Thoracic aorta (tissue), 2 donors: ENCODE results near the gene VSIG8. TPM values are rescaled to one million over a fixed set of nuclear protein-coding genes. Genes with fewer than 3 reads are reported as not detected.
"Not testable (repeated sequence)": the region's sequence is repeated elsewhere in the genome, so short reads cannot be mapped to it uniquely, and the experiment has no call there.

Experiments
- ATAC-seq: fragments of 150-250 bp; one replicate; pipeline ENCODE4 v1.8.0; 2017; ENCODE audit warnings: low read depth; ENCODE audit not compliant: insufficient number of reproducible peaks, low FRiP score
- DNase-seq: peaks from one replicate; pipeline ENCODE4 v3.0.0-alpha.2; 2020; ENCODE audit warnings: low spot score
- H3K27ac ChIP-seq, 2 donors: fragments of 200-600 bp; sonication (generic); 1 replicate in 1 of 2; 2 replicates in 1 of 2; pipeline ENCODE4 v1.5.1; 2016; ENCODE audit warnings: mild to moderate bottlenecking in 2 of 2, moderate library complexity in 2 of 2
- H3K27me3 ChIP-seq: fragments of 200-600 bp; sonication (generic); replicated peaks from 2 replicates; pipeline ENCODE4 v1.6.0; 2016; ENCODE audit warnings: mild to moderate bottlenecking; ENCODE audit not compliant: insufficient read depth
- H3K36me3 ChIP-seq: fragments of 200-600 bp; sonication (generic); one replicate; pipeline ENCODE4 v1.5.1; 2016
- H3K4me1 ChIP-seq, 2 donors: fragments of 200-600 bp; sonication (generic); 1 replicate in 1 of 2; 2 replicates in 1 of 2; pipeline versions ENCODE4 v1.5.1 to v1.6.0; 2016; ENCODE audit warnings: low read depth in 2 of 2, mild to moderate bottlenecking in 1 of 2; ENCODE audit not compliant: control insufficient read depth in 1 of 2
- H3K4me3 ChIP-seq: fragments of 200-600 bp; sonication (generic); 2 replicates; pipeline ENCODE4 v1.5.1; 2016; ENCODE audit warnings: mild to moderate bottlenecking
- H3K9me3 ChIP-seq: fragments of 200-600 bp; sonication (generic); 2 replicates; pipeline ENCODE4 v1.5.1; 2016
- CTCF ChIP-seq: fragments of 200-600 bp; sonication (generic); IDR thresholded peaks from one replicate; pipeline ENCODE4 v1.5.1; 2019; ENCODE audit warnings: antibody characterized with exemption
- total RNA-seq, 2 donors: library from RNA; depleted of rRNA; stranded (reverse); fragments of >200 nt; gene quantifications; one replicate each; pipeline versions ENCODE4 v1.1.0 to v1.2.3, GENCODE V29; 2016

VSIG8 gene
- total RNA-seq, 2 donors from 2014 or later, result not detected

GRCh38 chr1:159902541-159902940 is 40.1 kb upstream of the VSIG8 start:
- Histone ChIP-seq H3K36me3 (no peaks in the 10 kb centered on the region), H3K4me1 (peaks cover 0 to 22% of the 10 kb centered on the region in 2 donors), H3K9me3 (no peaks in the 10 kb centered on the region), H3K27me3 (no peaks in the 10 kb centered on the region), H3K4me3 (no peak overlapping the region), H3K27ac (no peak overlapping the region)
- TF ChIP-seq CTCF, result no peak
- no peak for ATAC-seq
- DNase-seq, result no peak

DNA sequence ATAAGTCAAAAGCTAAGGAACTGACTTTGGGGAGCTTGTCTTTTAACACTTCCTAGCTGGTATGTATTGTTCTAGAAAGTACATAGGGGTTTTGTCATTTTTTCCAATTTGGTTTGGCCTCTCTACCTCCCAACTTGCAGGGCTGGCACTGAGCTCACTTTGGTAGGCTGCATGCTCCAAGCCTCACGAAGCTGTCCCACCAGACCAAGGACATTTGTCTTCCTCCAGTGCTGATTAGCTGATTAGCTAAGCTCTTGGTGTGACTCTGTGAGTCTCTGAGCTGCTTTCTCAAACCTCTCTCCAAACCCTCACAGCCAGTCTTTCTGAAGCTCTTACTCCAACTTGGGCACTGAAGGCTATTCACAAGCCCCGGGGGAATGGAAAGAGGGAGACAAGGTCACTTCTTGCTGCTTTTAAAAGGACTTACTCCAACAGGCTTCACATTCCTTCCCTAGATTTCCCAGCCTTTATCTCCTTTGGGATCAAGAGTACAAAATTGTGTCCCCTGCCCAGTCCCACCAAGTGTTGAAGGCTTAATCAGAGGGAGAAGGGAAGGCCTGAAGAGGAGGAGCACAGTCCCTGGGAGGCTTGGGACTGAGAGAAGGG is 38.4 kb upstream of the VSIG8 start:
- no peaks in the 10 kb centered on the region for H3K36me3 ChIP-seq
- no peak for TF ChIP-seq CTCF
- ATAC-seq (no peak), DNase-seq (no peak)
- no peaks in the 10 kb centered on the region for H3K9me3 ChIP-seq
- no peak overlapping the region for H3K4me3 ChIP-seq
- H3K27ac ChIP-seq, result peak overlapping the region; percentile 63 to 71
- peaks cover 0 to 29% of the 10 kb centered on the region in 2 donors for H3K4me1 ChIP-seq
- no peaks in the 10 kb centered on the region for H3K27me3 ChIP-seq

DNA sequence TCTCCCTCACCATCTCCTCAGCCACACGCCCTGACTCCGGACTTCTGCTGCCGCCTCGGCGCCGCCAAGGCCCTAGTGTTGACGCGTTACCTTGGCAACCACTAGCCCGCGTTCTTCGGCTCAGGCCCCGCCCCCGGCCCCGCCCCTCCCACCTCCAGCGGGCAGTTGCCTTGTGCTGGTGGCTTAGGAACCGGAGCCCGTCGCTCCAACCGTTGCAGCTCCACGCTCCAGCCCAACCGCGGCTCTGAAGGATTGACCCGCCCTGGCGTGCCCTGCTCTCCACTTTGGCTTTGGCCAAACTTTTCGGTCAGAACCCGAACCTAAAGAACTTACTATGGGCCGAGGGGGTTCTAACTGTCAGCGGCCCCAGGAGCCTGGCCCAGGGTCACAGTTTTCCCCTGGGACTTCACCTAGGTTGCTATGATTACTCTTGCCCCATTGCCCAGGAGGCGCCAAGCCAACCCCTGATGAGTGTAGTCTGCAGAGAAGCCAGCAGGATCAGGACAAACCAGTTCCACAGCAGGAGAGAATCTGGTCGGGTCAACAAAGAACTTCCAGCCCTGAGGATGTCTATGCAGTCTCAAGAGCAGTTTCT is 37.7 kb upstream of the VSIG8 start, which contains the start of gene CFAP45:
Gene CFAP45 (minus strand): TSS at position 80 of the 595 bp plus-strand sequence. CDS start 67 bp downstream, at position 13.
- H3K27ac ChIP-seq, result peak within 1 kb of the TSS; percentile 63 to 71
- DNase-seq (peak; percentile 63), ATAC-seq (peak; percentile 34)
- no peaks in the 10 kb centered on the region for H3K9me3 ChIP-seq
- no peaks in the 10 kb centered on the region for H3K27me3 ChIP-seq
- peak within 1 kb of the TSS; percentile 26 for H3K4me3 ChIP-seq
- H3K36me3 ChIP-seq, result no peaks in the 10 kb centered on the region
- H3K4me1 ChIP-seq, result peaks cover 0 to 29% of the 10 kb centered on the region in 2 donors
- TF ChIP-seq CTCF, result no peak

DNA sequence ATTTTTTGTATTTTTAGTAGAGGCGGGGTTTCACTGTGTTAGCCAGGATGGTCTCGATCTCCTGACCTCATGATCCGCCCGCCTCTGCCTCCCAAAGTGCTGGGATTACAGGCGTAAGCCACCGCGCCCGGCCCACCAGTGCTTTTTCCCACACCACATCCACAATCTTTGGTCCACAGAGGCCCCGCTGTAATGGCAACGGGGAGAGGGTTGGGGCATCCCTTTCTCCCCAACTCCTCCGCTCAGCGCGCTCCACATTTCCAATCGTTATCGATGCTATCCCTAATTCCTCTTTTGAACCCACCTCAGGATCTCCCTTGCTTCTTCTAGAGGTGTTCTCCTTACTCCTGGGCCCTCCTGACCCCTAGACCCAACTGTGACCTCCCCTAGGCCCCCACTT is 37.2 kb upstream of the VSIG8 start:
- not testable (repeated sequence) for H3K36me3 ChIP-seq, H3K4me3 ChIP-seq, H3K27me3 ChIP-seq, DNase-seq, H3K9me3 ChIP-seq, ATAC-seq
- Histone ChIP-seq H3K4me1 (peaks cover 0 to 29% of the 10 kb centered on the region in 2 donors), H3K27ac (peak overlapping the region; percentile 61 to 63)

- TF ChIP-seq CTCF, result no peak
- H3K4me3 ChIP-seq, result no peak overlapping the region
- no peak overlapping the region for H3K27ac ChIP-seq
- ATAC-seq (no peak), DNase-seq (no peak)
- H3K27me3 ChIP-seq, result no peaks in the 10 kb centered on the region
- peaks cover 0 to 29% of the 10 kb centered on the region in 2 donors for H3K4me1 ChIP-seq
- no peaks in the 10 kb centered on the region for H3K9me3 ChIP-seq
- no peaks in the 10 kb centered on the region for H3K36me3 ChIP-seq
Observed at GRCh38 chr1:159898527-159898926, 36.1 kb upstream of the VSIG8 start.
